Thyroid gland (tissue), 4 donors: ENCODE measurements around the gene FAHD2A. TPM values are rescaled to one million over a fixed set of nuclear protein-coding genes. Genes with fewer than 3 reads are reported as not detected.

Source experiments
- DNase-seq, 2 donors: peaks; one replicate each; pipeline ENCODE4 v3.0.0-alpha.2; 2019
- H3K27ac ChIP-seq, 3 donors: fragments of 200-600 bp; sonication (generic); 1 replicate in 2 of 3; 2 replicates in 1 of 3; pipeline ENCODE4 v1.5.1; 2016 to 2019; ENCODE audit warnings: mild to moderate bottlenecking in 1 of 3, moderate library complexity in 1 of 3
- H3K27me3 ChIP-seq: fragments of 200-600 bp; sonication (generic); one replicate; pipeline ENCODE4 v1.5.1; 2019
- H3K36me3 ChIP-seq, 2 donors: fragments of 200-600 bp; sonication (generic); one replicate each; pipeline ENCODE4 v1.5.1; 2016 to 2019
- H3K4me1 ChIP-seq, 2 donors: fragments of 200-600 bp; sonication (generic); one replicate each; pipeline ENCODE4 v1.5.1; 2017 to 2019
- H3K4me3 ChIP-seq, 3 donors: fragments of 200-600 bp; sonication (generic); replicated peaks in 1 of 3; 1 replicate in 2 of 3; 2 replicates in 1 of 3; pipeline ENCODE4 v1.5.1; 2016; ENCODE audit warnings: mild to moderate bottlenecking in 1 of 3
- H3K9me3 ChIP-seq: fragments of 200-600 bp; sonication (generic); one replicate; pipeline ENCODE4 v1.5.1; 2017
- CTCF ChIP-seq, 6 experiments: fragments of 200-600 bp in 3 of 6; fragments of 450-650 bp in 3 of 6; sonication (generic) in 3 of 6; IDR thresholded peaks; one replicate each; pipeline ENCODE4 v1.5.1; 2016 to 2019; ENCODE audit warnings: antibody characterized with exemption in 6 of 6, mild to moderate bottlenecking in 2 of 6, inconsistent platforms in 1 of 6, moderate library complexity in 1 of 6
- POLR2A ChIP-seq, 2 donors: fragments of 450-650 bp; IDR thresholded peaks; one replicate each; pipeline ENCODE4 v1.6.1; 2017; ENCODE audit warnings: antibody characterized with exemption in 2 of 2, mild to moderate bottlenecking in 2 of 2, moderate library complexity in 1 of 2
- WGBS, 2 donors: methylation state at CpG; one replicate each; pipeline ENCODE4 v1.1.5; 2017; 5-methylcytosine and 5-hydroxymethylcytosine counted together
- intact Hi-C: fragments of 100-400 bp; cut with DNase I; formaldehyde crosslinking; loops from one replicate; pipeline ENCODE4 v1.15.1; 2023
- total RNA-seq, 4 donors: library from RNA; depleted of rRNA; stranded (reverse); fragments of >200 nt; gene quantifications; one replicate each; pipeline ENCODE4 v1.2.3, GENCODE V29; 2016

The FAHD2A gene
- total RNA-seq, 4 donors from 2014 or later, result 39.2 to 90.2 (median 59.3) TPM

- Histone ChIP-seq H3K9me3 (no peaks in the 10 kb centered on the region), H3K4me3 (no peak overlapping the region), H3K27me3 (no peaks in the 10 kb centered on the region), H3K36me3 (no peaks in the 10 kb centered on the region), H3K4me1 (peaks cover 4 to 11% of the 10 kb centered on the region in 2 donors), H3K27ac (peak overlapping the region in 1 of 3 donors; percentile 27)
- intact Hi-C loops, result no loop called here
- DNase-seq, result peak in 1 of 2 donors; percentile 9
- 50 to 75% methylated on average over 2 to 5 of the region's 5 CpGs for WGBS, 2 donors
- TF ChIP-seq POLR2A (IDR thresholded peaks at IDR 0.05) (no peak), CTCF (IDR thresholded peaks at IDR 0.05) (no peak)
Observed at GRCh38 chr2:95359501-95359930, 43.0 kb upstream of the FAHD2A start.

GRCh38 chr2:95361216-95361980, 41.1 kb upstream of the FAHD2A start:
- intact Hi-C loops, result no loop called here
- no peaks in the 10 kb centered on the region for H3K27me3 ChIP-seq

GRCh38 chr2:95362486-95362885, 40.0 kb upstream of the FAHD2A start:
- H3K9me3 ChIP-seq, result no peaks in the 10 kb centered on the region

More at GRCh38 chr2:95361216-95361980, 41.1 kb upstream of the FAHD2A start:
- H3K9me3 ChIP-seq, result no peaks in the 10 kb centered on the region
- no peaks in the 10 kb centered on the region for H3K36me3 ChIP-seq
- no peak overlapping the region for H3K4me3 ChIP-seq
- TF ChIP-seq POLR2A (IDR thresholded peaks at IDR 0.05) (no peak), CTCF (IDR thresholded peaks at IDR 0.05) (no peak)
- peaks cover 4 to 11% of the 10 kb centered on the region in 2 donors for H3K4me1 ChIP-seq
- 95% methylated on average over 9 of the region's 9 CpGs for WGBS, 2 donors
- H3K27ac ChIP-seq, result no peak overlapping the region
- no peak for DNase-seq

GRCh38 chr2:95366514-95366913, 36.0 kb upstream of the FAHD2A start:
- Histone ChIP-seq H3K9me3 (no peaks in the 10 kb centered on the region), H3K4me1 (no peaks in the 10 kb centered on the region), H3K36me3 (no peaks in the 10 kb centered on the region), H3K27ac (no peak overlapping the region), H3K27me3 (no peaks in the 10 kb centered on the region), H3K4me3 (no peak overlapping the region)
- intact Hi-C loops, result no loop called here
- WGBS, 2 donors, result 85 to 91% methylated on average over 6 of the region's 6 CpGs
- no peak for DNase-seq
- TF ChIP-seq CTCF (IDR thresholded peaks at IDR 0.05) (no peak), POLR2A (IDR thresholded peaks at IDR 0.05) (no peak)

More at GRCh38 chr2:95362486-95362885, 40.0 kb upstream of the FAHD2A start:
- H3K27ac ChIP-seq, result no peak overlapping the region
- H3K36me3 ChIP-seq, result no peaks in the 10 kb centered on the region
- intact Hi-C loops, result no loop called here
- no peak overlapping the region for H3K4me3 ChIP-seq
- H3K27me3 ChIP-seq, result no peaks in the 10 kb centered on the region
- peak in 1 of 2 donors; percentile 1 for DNase-seq
- H3K4me1 ChIP-seq, result peaks cover 4 to 7% of the 10 kb centered on the region in 2 donors
- no peak for TF ChIP-seq POLR2A (IDR thresholded peaks at IDR 0.05)
- no peak for TF ChIP-seq CTCF (IDR thresholded peaks at IDR 0.05)
- WGBS, 2 donors, result 90% methylated on average over 7 to 9 of the region's 9 CpGs

GRCh38 chr2:95372216-95372829, 30.2 kb upstream of the FAHD2A start:
- TF ChIP-seq CTCF (IDR thresholded peaks at IDR 0.05), result no peak
- no peak for TF ChIP-seq POLR2A (IDR thresholded peaks at IDR 0.05)
- WGBS, 2 donors, result 92 to 93% methylated on average over 8 of the region's 8 CpGs

More at GRCh38 chr2:95372216-95372829, 30.2 kb upstream of the FAHD2A start:
- Histone ChIP-seq H3K4me3 (no peak overlapping the region), H3K27ac (no peak overlapping the region), H3K9me3 (no peaks in the 10 kb centered on the region), H3K4me1 (no peaks in the 10 kb centered on the region), H3K27me3 (no peaks in the 10 kb centered on the region), H3K36me3 (peaks cover 0 to 14% of the 10 kb centered on the region in 2 donors)
- intact Hi-C loops, result no loop called here
- DNase-seq, result no peak
